Suprapubic skin (tissue), 4 donors: Measurements from ENCODE around the gene RAB23.

Experiments
- CTCF ChIP-seq, 2 donors: fragments of 200-600 bp in 1 of 2; fragments of 450-650 bp in 1 of 2; sonication (generic) in 1 of 2; IDR thresholded peaks; one replicate each; pipeline ENCODE4 v1.5.1; 2016 to 2019; ENCODE audit warnings: antibody characterized with exemption in 2 of 2, mild to moderate bottlenecking in 1 of 2, moderate library complexity in 1 of 2
- POLR2A ChIP-seq, 2 donors: fragments of 450-650 bp; IDR thresholded peaks; one replicate each; pipeline ENCODE4 v1.6.1; 2017; ENCODE audit warnings: antibody characterized with exemption in 2 of 2, mild to moderate bottlenecking in 2 of 2, moderate library complexity in 2 of 2
- POLR2AphosphoS5 ChIP-seq, 3 donors: sonication (generic); formaldehyde crosslinking; IDR thresholded peaks; one replicate each; pipeline ENCODE4 v1.6.1; 2017; ENCODE audit warnings: antibody characterized with exemption in 3 of 3

DNA sequence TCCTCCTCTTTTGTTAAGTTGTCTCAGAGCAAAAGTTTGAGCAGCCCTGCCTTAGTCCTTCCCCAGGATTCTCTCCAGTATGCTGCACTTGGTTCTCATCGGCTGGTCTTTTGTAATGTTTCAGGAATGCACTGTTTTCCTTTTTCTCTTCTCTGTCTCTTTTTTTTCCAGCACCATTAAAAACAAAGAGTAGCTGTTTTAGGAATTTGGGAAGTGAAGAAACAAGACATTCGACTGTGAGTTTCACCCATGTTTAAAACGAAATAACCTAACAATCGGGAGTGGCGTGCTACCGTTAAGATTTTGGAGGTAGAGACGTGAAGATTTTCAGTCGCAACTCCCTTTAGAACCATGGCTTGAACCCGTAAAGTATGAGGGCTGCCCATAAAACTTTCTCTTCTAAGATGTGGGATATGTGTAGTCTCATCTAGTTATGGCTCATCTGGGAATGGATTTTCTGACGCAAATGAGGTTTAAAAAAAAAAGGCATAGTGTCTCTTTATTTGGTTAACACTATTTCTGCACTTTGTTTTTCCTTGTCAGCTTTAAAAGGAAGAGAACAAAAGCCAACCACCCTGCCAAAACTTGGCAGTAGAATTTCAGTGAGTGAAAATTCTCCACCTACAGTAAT lies 35.9 kb upstream of the RAB23 start:
- TF ChIP-seq CTCF (IDR thresholded peaks at IDR 0.05) (no peak), POLR2AphosphoS5 (IDR thresholded peaks at IDR 0.05) (no peak), POLR2A (IDR thresholded peaks at IDR 0.05) (no peak)
